HFFc6 (cell line): ENCODE data around the gene SAFB. TPM values are rescaled to one million over a fixed set of nuclear protein-coding genes. Genes with fewer than 3 reads are reported as not detected.

Source experiments
- DNase-seq: peaks from one replicate; pipeline ENCODE4 v3.0.0-alpha.2; 2018
- H3K27ac Mint-ChIP-seq: 2 replicates; pipeline ENCODE4 v1.8.0; 2020; ENCODE audit warnings: mild to moderate bottlenecking, mixed read lengths
- H3K27me3 Mint-ChIP-seq: 2 replicates; pipeline ENCODE4 v1.8.0; 2021; ENCODE audit warnings: mild to moderate bottlenecking, moderate library complexity, mixed read lengths; ENCODE audit not compliant: insufficient read depth
- H3K36me3 Mint-ChIP-seq: 2 replicates; pipeline ENCODE4 v1.8.0; 2021; ENCODE audit warnings: low read depth, mixed read lengths
- H3K4me1 Mint-ChIP-seq: 2 replicates; pipeline ENCODE4 v1.8.0; 2020; ENCODE audit warnings: low read depth, mixed read lengths
- H3K4me3 Mint-ChIP-seq: 2 replicates; pipeline ENCODE4 v1.8.0; 2020; ENCODE audit warnings: mild to moderate bottlenecking, moderate library complexity, mixed read lengths
- H3K9me3 Mint-ChIP-seq: 2 replicates; pipeline ENCODE4 v1.8.0; 2020; ENCODE audit warnings: mild to moderate bottlenecking, mixed read lengths
- CTCF ChIP-seq: fragments of 200-600 bp; sonication (generic); IDR thresholded peaks from 2 replicates; pipeline ENCODE4 v1.5.0; 2021; ENCODE audit warnings: antibody characterized with exemption, mild to moderate bottlenecking
- total RNA-seq, 6 experiments: library from RNA; stranded (reverse); fragmentation: NEBNext Ultra II Directional; extraction: Animal tissue kit (Norgen Biotek cat#: 25700); gene quantifications; 2 replicates in 1 of 6; 3 replicates in 5 of 6; pipeline ENCODE4 v1.2.3, GENCODE V29; 2021

Gene SAFB
- total RNA-seq, 6 experiments from 2014 or later, result 41.7 to 53.6 (median 49.3) TPM

- no peaks in the 10 kb centered on the region for H3K9me3 Mint-ChIP-seq
- no peak overlapping the region for H3K4me3 Mint-ChIP-seq
Observed at GRCh38 chr19:5592531-5593342, 30.1 kb upstream of the SAFB start.

GRCh38 chr19:5593343-5594255, 29.3 kb upstream of the SAFB start:
- Mint-ChIP-seq H3K36me3 (peaks cover 40% of the 10 kb centered on the region), H3K4me3 (no peak overlapping the region), H3K27me3 (peaks cover 2% of the 10 kb centered on the region; the same call in 1 of the 2 replicates), H3K27ac (no peak overlapping the region), H3K4me1 (no peaks in the 10 kb centered on the region), H3K9me3 (no peaks in the 10 kb centered on the region)
- TF ChIP-seq CTCF, result no peak
- DNase-seq, result no peak

More at GRCh38 chr19:5592531-5593342, 30.1 kb upstream of the SAFB start:
- Mint-ChIP-seq H3K36me3 (peaks cover 42% of the 10 kb centered on the region), H3K27me3 (no peaks in the 10 kb centered on the region; the same call in 1 of the 2 replicates), H3K4me1 (no peaks in the 10 kb centered on the region), H3K27ac (no peak overlapping the region)
- no peak for TF ChIP-seq CTCF
- no peak for DNase-seq

- no peak overlapping the region for H3K4me3 Mint-ChIP-seq
- H3K27me3 Mint-ChIP-seq, result peaks cover 2% of the 10 kb centered on the region; the same call in 1 of the 2 replicates
- no peaks in the 10 kb centered on the region for H3K4me1 Mint-ChIP-seq
- no peaks in the 10 kb centered on the region for H3K9me3 Mint-ChIP-seq
- no peak for DNase-seq
- H3K27ac Mint-ChIP-seq, result no peak overlapping the region
- TF ChIP-seq CTCF, result no peak
- peaks cover 43% of the 10 kb centered on the region for H3K36me3 Mint-ChIP-seq
Observed at GRCh38 chr19:5594521-5594950, 28.3 kb upstream of the SAFB start.

- peaks cover 2% of the 10 kb centered on the region; the same call in 1 of the 2 replicates for H3K27me3 Mint-ChIP-seq
- H3K4me3 Mint-ChIP-seq, result no peak overlapping the region
- H3K4me1 Mint-ChIP-seq, result no peaks in the 10 kb centered on the region
- no peaks in the 10 kb centered on the region for H3K9me3 Mint-ChIP-seq
- TF ChIP-seq CTCF, result no peak
- no peak for DNase-seq
- H3K27ac Mint-ChIP-seq, result no peak overlapping the region
- peaks cover 48% of the 10 kb centered on the region for H3K36me3 Mint-ChIP-seq
Observed at GRCh38 chr19:5595129-5595528, 27.8 kb upstream of the SAFB start.

GRCh38 chr19:5595745-5596144, 27.1 kb upstream of the SAFB start:
- no peaks in the 10 kb centered on the region for H3K4me1 Mint-ChIP-seq
- TF ChIP-seq CTCF, result no peak
- H3K9me3 Mint-ChIP-seq, result no peaks in the 10 kb centered on the region
- H3K4me3 Mint-ChIP-seq, result no peak overlapping the region
- peaks cover 2% of the 10 kb centered on the region; the same call in 1 of the 2 replicates for H3K27me3 Mint-ChIP-seq
- peaks cover 51% of the 10 kb centered on the region for H3K36me3 Mint-ChIP-seq
- DNase-seq, result no peak
- H3K27ac Mint-ChIP-seq, result no peak overlapping the region
